ENCODE measurements around the gene ERGIC1.

The ERGIC1 gene

DNA sequence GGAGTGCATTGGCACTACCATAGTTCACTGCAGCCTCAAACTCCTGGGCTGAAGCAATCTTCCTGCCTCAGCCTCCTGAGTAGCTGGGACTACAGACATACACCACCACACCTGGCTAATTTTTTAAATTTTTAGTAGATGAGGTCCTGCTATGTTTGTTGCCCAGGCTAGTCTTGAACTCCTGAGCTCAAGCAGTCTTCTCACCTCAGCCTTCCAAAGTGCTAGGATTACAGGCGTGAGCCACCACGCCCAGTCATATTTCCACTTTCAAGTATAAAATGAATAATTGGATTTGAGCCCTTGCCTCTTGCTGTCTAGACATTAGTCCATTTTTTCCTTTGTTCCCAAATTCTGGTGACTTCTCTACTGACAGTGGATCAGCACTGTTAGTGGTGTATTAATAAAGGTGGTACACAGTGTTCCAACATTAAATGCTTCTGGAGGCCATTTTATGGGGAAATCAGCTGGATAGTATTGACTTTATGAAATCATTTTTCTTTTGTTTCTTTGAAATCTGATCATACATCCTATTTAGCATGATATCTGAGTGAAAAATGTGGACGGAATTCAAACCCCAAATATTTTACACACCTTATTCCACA is 165.4 kb downstream of the ERGIC1 start:
- TF ChIP-seq POLR2A (IDR thresholded peaks at IDR 0.05; ENCODE audit: low read depth, low read length): no peak
- DNase-seq (ENCODE audit: insufficient read length, low spot score): no peak
- FAIRE-seq: no peak

- FAIRE-seq (no peak), DNase-seq (ENCODE audit: insufficient read length, low spot score) (no peak)
- no peak for TF ChIP-seq POLR2A (IDR thresholded peaks at IDR 0.05; ENCODE audit: low read depth, low read length)
Observed at GRCh38 chr5:172999974-173000373, 165.9 kb downstream of the ERGIC1 start.

DNA sequence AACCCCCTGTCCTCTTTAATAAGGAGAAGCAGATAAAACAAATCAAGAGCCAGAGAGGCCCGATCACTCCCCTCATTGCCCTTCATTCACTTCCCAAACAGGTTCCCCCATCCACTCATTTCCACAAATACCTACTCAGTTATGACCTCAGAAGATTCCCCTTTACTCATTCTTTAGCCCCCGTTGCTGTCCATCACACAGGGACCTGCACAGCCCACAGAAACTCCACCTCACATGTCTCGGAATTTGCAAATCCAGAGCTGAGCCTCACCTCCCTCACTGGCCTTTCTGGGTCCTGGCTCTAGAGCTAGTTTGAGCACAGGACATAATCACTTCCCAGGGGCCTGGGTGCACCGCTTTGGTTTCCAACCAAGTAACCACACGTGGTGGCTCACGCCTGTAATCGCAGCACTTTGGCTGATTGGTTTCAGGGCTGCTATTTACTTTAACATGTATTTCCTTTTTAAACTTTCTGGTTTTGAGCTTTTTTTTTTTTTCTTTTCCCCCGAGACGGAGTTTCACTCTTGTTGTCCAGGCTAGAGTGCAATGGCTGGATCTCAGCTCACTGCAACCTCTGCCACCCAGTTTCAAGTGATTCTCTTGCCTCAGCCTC is 167.3 kb downstream of the ERGIC1 start:
- TF ChIP-seq POLR2A (IDR thresholded peaks at IDR 0.05; ENCODE audit: low read depth, low read length): no peak
- FAIRE-seq (no peak), DNase-seq (ENCODE audit: insufficient read length, low spot score) (no peak)

Data from H54 (cell line).